NCI-H69 (cell line): ENCODE data around the gene IP6K2.

Experiments
- DNase-seq: peaks from one replicate; lab custom pipeline; 2025; lab: John Stamatoyannopoulos, UW

Gene IP6K2

GRCh38 chr3:48688737-48689075 lies 28.3 kb downstream of the IP6K2 start:
- DNase-seq = no peak

- DNase-seq = no peak
These were observed 28.8 kb downstream of the IP6K2 start for GRCh38 chr3:48688032-48688736.

DNA sequence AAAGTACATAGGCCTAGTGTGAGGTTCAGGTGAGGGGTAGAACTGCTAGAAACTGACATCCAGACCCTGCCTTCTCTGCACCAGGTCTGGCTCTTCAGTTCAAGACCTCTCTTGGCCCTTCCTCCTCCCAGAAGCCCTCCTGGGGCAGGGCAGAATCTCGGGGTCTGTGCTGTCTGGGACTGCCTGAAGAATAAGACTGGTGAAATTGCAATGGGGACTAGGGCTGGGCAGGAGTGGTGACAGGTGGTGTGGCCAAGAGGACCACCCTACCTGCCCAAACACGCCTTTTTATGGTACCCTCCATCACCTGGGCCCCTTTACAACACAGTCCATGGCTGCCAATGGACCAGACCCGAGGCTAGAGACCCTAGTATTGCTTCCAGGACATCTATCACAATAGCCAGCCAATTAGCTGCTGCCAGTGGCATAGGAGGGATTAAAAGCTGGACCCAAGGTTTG lies 29.8 kb downstream of the IP6K2 start:
- DNase-seq = no peak

GRCh38 chr3:48686538-48687219 lies 30.3 kb downstream of the IP6K2 start:
- DNase-seq = peak; percentile 9

GRCh38 chr3:48685603-48686511 lies 31.2 kb downstream of the IP6K2 start, which contains the start of gene NCKIPSD:
TSS of gene NCKIPSD (minus strand) at chr3:48685915. CDS start at chr3:48685807, 108 bp downstream.
- peak; percentile 89 for DNase-seq

- no peak for DNase-seq
These were observed 31.8 kb downstream of the IP6K2 start for GRCh38 chr3:48685293-48685602.

GRCh38 chr3:48684480-48685143 lies 32.4 kb downstream of the IP6K2 start:
- peak; percentile 5 for DNase-seq

DNA sequence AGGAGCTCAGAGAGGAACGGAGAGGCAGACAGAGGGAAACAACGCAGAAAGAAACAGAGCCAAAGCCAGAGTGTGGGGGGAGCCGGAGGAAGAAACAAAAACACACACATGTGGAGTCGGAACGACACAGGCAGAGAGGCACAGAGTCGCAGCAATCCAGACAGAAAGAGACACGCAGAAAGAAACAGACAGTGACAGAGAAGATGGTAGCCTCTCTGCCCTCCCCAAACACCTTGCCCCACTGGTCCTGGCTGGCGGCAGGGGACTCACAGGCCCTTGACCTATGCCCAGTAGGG lies 33.0 kb downstream of the IP6K2 start:
- no peak for DNase-seq

GRCh38 chr3:48682786-48683185 lies 34.2 kb downstream of the IP6K2 start:
- no peak for DNase-seq

DNA sequence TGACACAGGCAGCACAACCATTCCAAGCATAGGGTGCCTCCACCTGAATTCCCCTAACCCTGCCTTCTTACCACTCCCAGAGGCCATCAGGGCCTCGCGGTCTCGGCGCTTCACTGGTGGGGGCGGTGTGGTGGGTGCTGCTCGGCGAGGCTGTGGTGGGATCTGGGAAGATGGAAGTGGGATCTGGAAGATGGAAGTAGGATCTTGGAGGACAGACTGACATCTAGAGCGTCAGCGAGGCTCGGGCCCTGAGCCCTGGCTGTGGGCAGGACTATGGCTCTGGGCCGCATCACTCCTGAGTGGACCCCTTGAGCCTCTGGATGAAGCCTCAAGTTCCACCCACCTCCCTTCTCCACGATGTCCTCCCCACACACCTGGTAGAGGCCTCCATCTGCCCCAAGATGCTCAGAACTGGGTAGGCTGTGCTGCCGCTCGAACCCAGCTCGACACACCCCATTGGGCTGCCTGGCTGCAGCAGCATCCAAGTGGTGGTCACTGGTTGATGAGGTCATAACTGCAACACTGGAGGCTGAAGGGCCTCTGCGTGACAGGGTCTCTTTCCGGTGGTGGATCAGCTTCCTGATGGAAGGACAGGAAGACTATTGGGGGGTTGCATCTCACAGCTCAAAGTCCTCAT lies 34.9 kb downstream of the IP6K2 start:
- DNase-seq = no peak

- DNase-seq = no peak
These were observed 35.5 kb downstream of the IP6K2 start for GRCh38 chr3:48681541-48681880.

GRCh38 chr3:48680811-48681540 lies 36.0 kb downstream of the IP6K2 start:
- no peak for DNase-seq

- DNase-seq = no peak
These were observed 37.3 kb downstream of the IP6K2 start for GRCh38 chr3:48679411-48680391.

DNA sequence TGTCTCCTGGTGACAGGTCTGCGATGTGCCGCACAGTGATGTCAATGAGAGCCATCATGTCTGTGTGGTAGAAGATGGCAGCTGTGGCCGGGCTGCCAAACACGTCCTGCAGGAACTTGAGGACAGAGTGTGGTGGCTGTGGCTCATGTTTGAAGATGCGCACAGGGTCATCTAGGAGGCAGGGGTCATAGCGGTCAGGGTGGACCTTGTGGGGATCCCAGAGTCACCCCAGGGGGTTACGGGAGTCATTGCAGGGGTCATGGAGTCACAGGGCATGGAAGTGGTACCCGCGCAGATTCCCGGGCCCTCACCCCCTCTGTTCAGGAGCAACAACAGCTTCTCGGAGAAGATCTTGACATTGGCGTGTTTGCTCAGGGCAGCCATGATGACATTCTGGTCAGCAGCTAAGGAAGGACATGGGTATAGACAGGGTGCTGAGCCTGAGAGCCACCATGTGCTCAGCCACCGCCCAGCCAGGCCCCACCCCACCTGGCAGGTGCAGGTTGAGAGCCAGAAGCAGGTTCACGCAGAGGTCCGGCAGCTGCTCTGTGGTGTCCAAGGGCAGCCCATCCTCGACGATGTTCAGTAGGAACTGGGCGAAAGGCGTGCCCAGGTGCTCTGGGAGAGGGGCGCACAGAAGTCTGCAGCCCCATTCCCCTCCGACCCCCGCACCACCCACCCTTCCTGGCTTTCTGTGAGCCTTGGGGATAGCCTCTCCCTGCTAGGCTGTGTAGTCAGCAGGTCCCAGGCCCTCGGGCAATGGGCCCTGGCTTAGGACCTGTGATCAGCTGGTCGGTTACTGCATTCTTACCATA lies 38.2 kb downstream of the IP6K2 start:
- no peak for DNase-seq

DNA sequence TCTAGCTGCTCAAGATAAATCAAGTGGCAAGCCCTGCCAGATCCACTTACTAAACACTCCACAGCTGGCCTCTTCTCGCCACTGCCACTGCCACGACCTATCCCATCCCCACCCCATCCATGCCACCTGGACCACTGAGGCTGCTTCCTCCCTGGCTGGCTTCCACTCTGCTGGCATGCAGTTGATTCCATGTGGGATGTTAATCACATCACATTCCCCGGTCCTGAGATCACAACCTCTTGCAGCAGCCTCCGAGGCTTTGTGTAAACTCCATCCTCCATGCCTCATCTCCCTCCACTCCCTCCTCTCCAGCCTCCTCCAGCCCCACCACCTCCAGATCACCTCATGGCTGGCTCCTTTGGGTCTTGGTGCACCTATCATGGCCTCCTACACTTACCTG lies 39.0 kb downstream of the IP6K2 start:
- no peak for DNase-seq

- DNase-seq = no peak
These were observed 42.5 kb downstream of the IP6K2 start for GRCh38 chr3:48674505-48674904.

GRCh38 chr3:48672522-48672921 lies 44.5 kb downstream of the IP6K2 start:
- no peak for DNase-seq

DNA sequence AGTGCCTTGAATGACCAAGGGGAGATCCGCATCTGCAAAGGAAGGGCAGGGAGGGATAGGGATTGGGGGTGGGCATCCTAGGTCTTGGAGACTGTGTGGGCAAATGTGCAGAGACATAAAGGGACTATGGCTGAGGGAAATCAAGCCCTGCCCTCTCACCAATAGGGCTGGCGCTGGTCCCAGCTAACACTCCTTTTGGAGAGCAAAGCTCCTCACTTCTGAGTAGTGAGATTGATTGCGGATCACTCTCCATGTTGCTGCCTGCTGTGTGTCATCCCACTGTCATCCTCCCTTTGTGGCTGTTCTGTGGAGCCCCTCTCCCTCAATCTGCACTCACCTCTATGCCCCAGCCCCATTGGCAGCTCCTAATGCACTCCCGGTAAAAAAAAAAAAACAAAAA lies 52.1 kb downstream of the IP6K2 start:
- DNase-seq = no peak

DNA sequence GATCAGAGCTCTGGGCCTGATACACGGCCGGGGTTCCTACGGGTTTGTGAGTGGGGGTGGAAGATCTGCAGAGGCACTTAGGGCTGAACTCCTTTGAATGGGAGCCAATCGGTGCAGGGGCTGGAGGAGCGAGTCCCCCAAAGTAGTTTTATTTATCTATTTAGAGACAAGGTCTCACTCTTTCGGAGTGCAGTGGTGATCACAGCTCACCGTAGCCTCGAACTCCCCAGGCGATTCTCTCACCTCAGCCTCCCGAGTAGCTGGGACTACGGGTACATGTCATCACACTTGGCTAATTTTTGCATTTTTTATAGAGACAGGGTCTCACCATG lies 52.7 kb downstream of the IP6K2 start:
- DNase-seq = no peak
